Liver (tissue), 3 donors: Measurements from ENCODE around the gene IL17B.
"Not testable (repeated sequence)": the region's sequence is repeated elsewhere in the genome, so short reads cannot be mapped to it uniquely, and the experiment has no call there.

ENCODE experiments used
- NR2F2 ChIP-seq: IDR thresholded peaks from 2 replicates; pipeline ENCODE4 v1.6.1; 2016; ENCODE audit warnings: antibody characterized with exemption
- TF ChIP-seq, protein P1 (sequence below): IDR thresholded peaks from 2 replicates; pipeline ENCODE4 v1.6.1; 2016; ENCODE audit warnings: antibody characterized with exemption, mild to moderate bottlenecking
- TF ChIP-seq, protein P2 (sequence below): fragments of 150-350 bp; IDR thresholded peaks from 2 replicates; pipeline ENCODE4 v1.5.1; 2017; ENCODE audit warnings: improper control_type of control experiment, low read depth, low read length; ENCODE audit not compliant: missing input control
- donor health status: healthy.
- donor health status: healthy.

DNA sequence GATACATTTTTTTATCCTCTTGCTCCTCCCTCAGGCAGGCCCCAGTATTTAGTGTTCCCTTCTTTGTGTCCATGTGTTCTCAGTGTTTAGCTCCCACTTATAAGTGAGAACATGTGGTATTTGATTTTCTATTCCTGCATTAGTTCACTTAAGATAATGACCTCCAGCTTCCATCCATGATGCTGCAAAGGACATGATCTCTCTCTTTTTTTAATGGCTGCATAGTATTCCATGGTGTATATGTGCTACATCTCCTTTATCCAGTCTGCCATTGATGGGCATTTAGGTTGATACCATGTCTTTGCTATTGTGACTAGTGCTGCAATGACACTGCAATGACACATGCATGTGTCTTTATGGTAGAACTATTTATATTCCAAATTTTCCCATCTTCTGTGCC, 15.9 kb upstream of the IL17B start:
- not testable (repeated sequence) for TF ChIP-seq NR2F2
- TF ChIP-seq, protein P1, sequence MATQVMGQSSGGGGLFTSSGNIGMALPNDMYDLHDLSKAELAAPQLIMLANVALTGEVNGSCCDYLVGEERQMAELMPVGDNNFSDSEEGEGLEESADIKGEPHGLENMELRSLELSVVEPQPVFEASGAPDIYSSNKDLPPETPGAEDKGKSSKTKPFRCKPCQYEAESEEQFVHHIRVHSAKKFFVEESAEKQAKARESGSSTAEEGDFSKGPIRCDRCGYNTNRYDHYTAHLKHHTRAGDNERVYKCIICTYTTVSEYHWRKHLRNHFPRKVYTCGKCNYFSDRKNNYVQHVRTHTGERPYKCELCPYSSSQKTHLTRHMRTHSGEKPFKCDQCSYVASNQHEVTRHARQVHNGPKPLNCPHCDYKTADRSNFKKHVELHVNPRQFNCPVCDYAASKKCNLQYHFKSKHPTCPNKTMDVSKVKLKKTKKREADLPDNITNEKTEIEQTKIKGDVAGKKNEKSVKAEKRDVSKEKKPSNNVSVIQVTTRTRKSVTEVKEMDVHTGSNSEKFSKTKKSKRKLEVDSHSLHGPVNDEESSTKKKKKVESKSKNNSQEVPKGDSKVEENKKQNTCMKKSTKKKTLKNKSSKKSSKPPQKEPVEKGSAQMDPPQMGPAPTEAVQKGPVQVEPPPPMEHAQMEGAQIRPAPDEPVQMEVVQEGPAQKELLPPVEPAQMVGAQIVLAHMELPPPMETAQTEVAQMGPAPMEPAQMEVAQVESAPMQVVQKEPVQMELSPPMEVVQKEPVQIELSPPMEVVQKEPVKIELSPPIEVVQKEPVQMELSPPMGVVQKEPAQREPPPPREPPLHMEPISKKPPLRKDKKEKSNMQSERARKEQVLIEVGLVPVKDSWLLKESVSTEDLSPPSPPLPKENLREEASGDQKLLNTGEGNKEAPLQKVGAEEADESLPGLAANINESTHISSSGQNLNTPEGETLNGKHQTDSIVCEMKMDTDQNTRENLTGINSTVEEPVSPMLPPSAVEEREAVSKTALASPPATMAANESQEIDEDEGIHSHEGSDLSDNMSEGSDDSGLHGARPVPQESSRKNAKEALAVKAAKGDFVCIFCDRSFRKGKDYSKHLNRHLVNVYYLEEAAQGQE, result not testable (repeated sequence)
- TF ChIP-seq, protein P2, sequence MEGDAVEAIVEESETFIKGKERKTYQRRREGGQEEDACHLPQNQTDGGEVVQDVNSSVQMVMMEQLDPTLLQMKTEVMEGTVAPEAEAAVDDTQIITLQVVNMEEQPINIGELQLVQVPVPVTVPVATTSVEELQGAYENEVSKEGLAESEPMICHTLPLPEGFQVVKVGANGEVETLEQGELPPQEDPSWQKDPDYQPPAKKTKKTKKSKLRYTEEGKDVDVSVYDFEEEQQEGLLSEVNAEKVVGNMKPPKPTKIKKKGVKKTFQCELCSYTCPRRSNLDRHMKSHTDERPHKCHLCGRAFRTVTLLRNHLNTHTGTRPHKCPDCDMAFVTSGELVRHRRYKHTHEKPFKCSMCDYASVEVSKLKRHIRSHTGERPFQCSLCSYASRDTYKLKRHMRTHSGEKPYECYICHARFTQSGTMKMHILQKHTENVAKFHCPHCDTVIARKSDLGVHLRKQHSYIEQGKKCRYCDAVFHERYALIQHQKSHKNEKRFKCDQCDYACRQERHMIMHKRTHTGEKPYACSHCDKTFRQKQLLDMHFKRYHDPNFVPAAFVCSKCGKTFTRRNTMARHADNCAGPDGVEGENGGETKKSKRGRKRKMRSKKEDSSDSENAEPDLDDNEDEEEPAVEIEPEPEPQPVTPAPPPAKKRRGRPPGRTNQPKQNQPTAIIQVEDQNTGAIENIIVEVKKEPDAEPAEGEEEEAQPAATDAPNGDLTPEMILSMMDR, result not testable (repeated sequence)
